Transverse colon (tissue), 4 donors: ENCODE data around the gene APBB1IP. TPM values are rescaled to one million over a fixed set of nuclear protein-coding genes. Genes with fewer than 3 reads are reported as not detected.

Source experiments
- DNase-seq: peaks from one replicate; pipeline ENCODE4 v3.0.0-alpha.2; 2019
- H3K27ac ChIP-seq, 4 donors: fragments of 200-600 bp; sonication (generic); 2 replicates each; pipeline ENCODE4 v1.5.1; 2016 to 2018; ENCODE audit warnings: inconsistent platforms in 4 of 4
- H3K27me3 ChIP-seq: fragments of 200-600 bp; sonication (generic); 2 replicates; pipeline ENCODE4 v1.5.1; 2017; ENCODE audit warnings: inconsistent platforms
- H3K36me3 ChIP-seq, 4 donors: fragments of 200-600 bp; sonication (generic); 2 replicates each; pipeline ENCODE4 v1.5.1; 2017 to 2019; ENCODE audit warnings: inconsistent platforms in 4 of 4
- H3K4me1 ChIP-seq, 4 donors: fragments of 200-600 bp; sonication (generic); 2 replicates each; pipeline ENCODE4 v1.5.1; 2017 to 2020; ENCODE audit warnings: inconsistent platforms in 4 of 4
- H3K4me3 ChIP-seq, 4 donors: fragments of 200-600 bp; sonication (generic); 1 replicate in 1 of 4; 2 replicates in 3 of 4; pipeline versions ENCODE4 v1.5.1 to v1.6.1; 2017 to 2019; ENCODE audit warnings: inconsistent platforms in 4 of 4
- H3K9me3 ChIP-seq, 2 donors: fragments of 200-600 bp; sonication (generic); 2 replicates each; pipeline ENCODE4 v1.5.1; 2017 to 2019; ENCODE audit warnings: inconsistent platforms in 2 of 2
- EP300 ChIP-seq: sonication (generic); formaldehyde crosslinking; IDR thresholded peaks from one replicate; pipeline ENCODE4 v1.6.1; 2017; ENCODE audit warnings: antibody characterized with exemption, low read depth
- POLR2A ChIP-seq: fragments of 450-650 bp; IDR thresholded peaks from one replicate; pipeline ENCODE4 v1.6.1; 2016; ENCODE audit warnings: antibody characterized with exemption, mild to moderate bottlenecking, moderate library complexity
- POLR2AphosphoS5 ChIP-seq, 3 donors: sonication (generic); formaldehyde crosslinking; IDR thresholded peaks; one replicate each; pipeline ENCODE4 v1.6.1; 2016; ENCODE audit warnings: antibody characterized with exemption in 3 of 3
- WGBS, 2 donors: methylation state at CpG; one replicate each; pipeline ENCODE4 v1.1.5; 2018; ENCODE audit warnings: low coverage in 1 of 2; 5-methylcytosine and 5-hydroxymethylcytosine counted together
- in situ Hi-C, 4 donors: fragments of 200-750 bp; cut with MboI; loops; one replicate each; pipeline versions ENCODE4 v1.15.0 to v1.15.1; 2017; ENCODE audit warnings: low sequenced_read_pairs in 3 of 4, low pct_ligation_motif_present in 1 of 4, low pct_unique_long_range_greater_than_20kb in 1 of 4
- intact Hi-C: fragments of 100-400 bp; cut with DNase I; formaldehyde crosslinking; loops from one replicate; pipeline ENCODE4 v1.15.1; 2023; ENCODE audit warnings: low total_unique reads
- total RNA-seq, 4 donors: library from RNA; depleted of rRNA; stranded (reverse); fragments of >200 nt; gene quantifications; one replicate each; pipeline ENCODE4 v1.1.0, GENCODE V29; 2016
- TF ChIP-seq, protein P1 (sequence below), 5 experiments: fragments of 200-600 bp in 3 of 5; fragments of 450-650 bp in 2 of 5; sonication (generic) in 3 of 5; IDR thresholded peaks; 1 replicate in 2 of 5; 2 replicates in 3 of 5; pipeline ENCODE4 v1.5.1; 2016 to 2017; ENCODE audit warnings: antibody characterized with exemption in 5 of 5, inconsistent platforms in 3 of 5, mild to moderate bottlenecking in 2 of 5, moderate library complexity in 1 of 5

The APBB1IP gene
- total RNA-seq, 4 donors from 2014 or later: 2.5 to 7.6 (median 6.4) TPM; not detected in 1

DNA sequence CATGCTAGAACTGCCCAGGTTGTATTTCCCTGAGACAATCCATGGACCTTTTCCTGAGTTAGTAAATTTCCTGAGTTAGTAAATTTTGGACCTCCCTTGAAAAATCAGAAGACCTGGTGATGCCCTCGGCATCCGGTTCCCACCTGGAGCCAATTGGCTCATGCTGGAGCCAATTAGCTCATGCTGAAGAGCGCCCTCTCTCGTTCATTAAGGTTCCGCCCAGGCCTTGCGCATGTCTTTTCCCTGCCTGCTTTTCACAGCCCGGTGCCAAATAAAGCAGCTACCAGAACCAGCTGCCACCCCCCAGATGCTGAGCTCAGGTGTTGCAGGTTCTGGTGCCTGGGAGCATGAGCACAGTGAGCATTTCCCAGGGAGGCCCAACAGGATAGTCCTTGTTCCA, 96.2 kb downstream of the APBB1IP start:
- H3K36me3 ChIP-seq: no peaks in the 10 kb centered on the region
- H3K4me3 ChIP-seq: no peak overlapping the region
- H3K27me3 ChIP-seq: no peaks in the 10 kb centered on the region
- no peak for DNase-seq
- no peaks in the 10 kb centered on the region for H3K4me1 ChIP-seq
- WGBS, 2 donors: 84% methylated on average over 7 of the region's 7 CpGs; no CpG with 5 or more reads in 1 of the 2 donors
- no peak overlapping the region for H3K27ac ChIP-seq
- in situ Hi-C loops (no loop called here), intact Hi-C loops (no loop called here)
- H3K9me3 ChIP-seq: no peaks in the 10 kb centered on the region
- no peak for TF ChIP-seq POLR2A
- TF ChIP-seq, protein P1, sequence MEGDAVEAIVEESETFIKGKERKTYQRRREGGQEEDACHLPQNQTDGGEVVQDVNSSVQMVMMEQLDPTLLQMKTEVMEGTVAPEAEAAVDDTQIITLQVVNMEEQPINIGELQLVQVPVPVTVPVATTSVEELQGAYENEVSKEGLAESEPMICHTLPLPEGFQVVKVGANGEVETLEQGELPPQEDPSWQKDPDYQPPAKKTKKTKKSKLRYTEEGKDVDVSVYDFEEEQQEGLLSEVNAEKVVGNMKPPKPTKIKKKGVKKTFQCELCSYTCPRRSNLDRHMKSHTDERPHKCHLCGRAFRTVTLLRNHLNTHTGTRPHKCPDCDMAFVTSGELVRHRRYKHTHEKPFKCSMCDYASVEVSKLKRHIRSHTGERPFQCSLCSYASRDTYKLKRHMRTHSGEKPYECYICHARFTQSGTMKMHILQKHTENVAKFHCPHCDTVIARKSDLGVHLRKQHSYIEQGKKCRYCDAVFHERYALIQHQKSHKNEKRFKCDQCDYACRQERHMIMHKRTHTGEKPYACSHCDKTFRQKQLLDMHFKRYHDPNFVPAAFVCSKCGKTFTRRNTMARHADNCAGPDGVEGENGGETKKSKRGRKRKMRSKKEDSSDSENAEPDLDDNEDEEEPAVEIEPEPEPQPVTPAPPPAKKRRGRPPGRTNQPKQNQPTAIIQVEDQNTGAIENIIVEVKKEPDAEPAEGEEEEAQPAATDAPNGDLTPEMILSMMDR (IDR thresholded peaks at IDR 0.05): no peak

DNA sequence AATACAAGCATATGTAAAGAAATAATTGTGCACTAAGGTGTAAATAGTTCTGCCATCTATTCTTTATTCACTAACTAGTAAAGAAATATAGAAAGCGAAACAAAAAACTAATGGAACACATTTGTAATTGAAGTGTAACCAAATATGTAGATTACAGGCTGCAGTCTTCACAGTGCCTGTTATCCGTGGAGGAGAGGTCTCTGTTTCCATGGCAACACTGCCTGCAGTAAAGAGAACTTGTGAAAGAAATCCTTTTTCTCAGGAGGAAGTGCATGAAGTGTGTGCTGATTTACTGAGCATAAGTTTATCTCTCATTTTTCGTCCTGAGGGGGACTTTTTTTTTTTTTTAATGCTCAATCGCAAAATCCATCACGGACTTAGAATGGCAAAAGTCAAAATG, 102.5 kb downstream of the APBB1IP start:
- intact Hi-C loops: no loop called here
- no peaks in the 10 kb centered on the region for H3K36me3 ChIP-seq
- H3K4me3 ChIP-seq: no peak overlapping the region
- TF ChIP-seq POLR2AphosphoS5 (IDR thresholded peaks at IDR 0.05): no peak
- TF ChIP-seq POLR2A: no peak
- TF ChIP-seq, protein P1 (IDR thresholded peaks at IDR 0.05): no peak
- no peak for TF ChIP-seq EP300
- no peak overlapping the region for H3K27ac ChIP-seq
- peaks cover 0 to 3% (median 0%) of the 10 kb centered on the region in 4 donors for H3K4me1 ChIP-seq
- in situ Hi-C loops: no loop called here
- H3K9me3 ChIP-seq: no peaks in the 10 kb centered on the region
- H3K27me3 ChIP-seq: no peaks in the 10 kb centered on the region
- 34 to 45% methylated on average over 5 of the region's 5 CpGs for WGBS, 2 donors
- no peak for DNase-seq

DNA sequence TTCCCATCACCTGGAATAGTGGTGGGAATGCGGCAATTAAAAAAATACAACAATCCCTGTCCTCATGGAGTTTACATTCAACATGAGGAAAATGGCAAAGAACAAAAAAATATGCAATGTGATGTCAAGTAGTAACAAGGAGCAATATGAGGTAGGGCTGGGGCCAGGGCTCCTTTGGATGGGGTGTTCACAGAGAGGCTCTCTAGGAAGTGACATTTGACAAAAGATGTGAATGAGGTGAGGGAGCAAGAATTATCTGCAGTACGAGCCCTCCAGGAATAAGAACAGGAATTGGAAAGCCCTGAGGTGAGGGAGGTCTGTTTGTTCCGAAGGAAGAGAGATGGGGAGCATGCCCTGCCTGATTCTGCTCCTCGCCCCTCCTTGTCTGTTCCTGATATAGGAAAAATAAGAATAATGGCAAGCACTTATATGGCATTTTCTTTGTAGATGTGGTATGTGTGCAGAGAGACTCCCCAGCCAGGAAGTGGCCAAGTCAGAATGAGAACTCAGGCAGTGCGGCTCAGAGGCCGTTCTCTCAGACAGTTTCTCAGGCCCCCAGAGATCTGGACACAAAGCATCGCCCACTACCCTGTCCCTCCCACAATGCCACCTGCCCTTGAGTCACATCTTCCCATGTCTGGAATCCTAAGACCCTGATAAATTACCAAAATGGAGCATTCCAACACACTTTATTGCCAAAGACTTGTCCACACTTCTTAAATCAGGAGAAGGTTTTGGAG, 105.6 kb downstream of the APBB1IP start:
- H3K9me3 ChIP-seq: no peaks in the 10 kb centered on the region
- no peak overlapping the region for H3K4me3 ChIP-seq
- peaks cover 0 to 3% (median 0%) of the 10 kb centered on the region in 4 donors for H3K4me1 ChIP-seq
- in situ Hi-C loops (no loop called here), intact Hi-C loops (no loop called here)
- H3K36me3 ChIP-seq: no peaks in the 10 kb centered on the region
- no peak for TF ChIP-seq EP300
- no peak for TF ChIP-seq POLR2A
- TF ChIP-seq, protein P1 (IDR thresholded peaks at IDR 0.05): no peak
- no peak for TF ChIP-seq POLR2AphosphoS5 (IDR thresholded peaks at IDR 0.05)
- DNase-seq: no peak
- no peaks in the 10 kb centered on the region for H3K27me3 ChIP-seq
- 66 to 83% methylated on average over 6 to 7 of the region's 7 CpGs for WGBS, 2 donors
- H3K27ac ChIP-seq: no peak overlapping the region

DNA sequence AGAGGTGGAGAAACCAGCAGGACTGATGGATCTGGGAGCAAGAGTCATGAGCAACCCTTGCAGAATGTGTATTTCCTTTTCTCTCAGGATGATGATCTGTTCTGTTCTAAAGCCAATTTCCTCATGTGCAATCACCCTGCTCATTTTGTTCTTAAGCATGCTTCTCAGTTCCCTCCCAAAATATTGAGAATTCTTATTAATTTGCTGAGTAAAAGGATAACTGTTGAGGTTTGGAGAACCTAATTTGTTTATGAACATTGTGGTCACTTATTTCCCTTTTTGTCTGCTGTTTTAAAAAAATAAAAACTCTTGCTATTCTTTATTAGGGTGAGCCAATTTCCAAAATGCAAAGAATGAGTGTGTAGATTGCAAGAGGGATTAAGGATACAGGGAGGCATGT, 106.8 kb downstream of the APBB1IP start:
- no peaks in the 10 kb centered on the region for H3K9me3 ChIP-seq
- intact Hi-C loops (no loop called here), in situ Hi-C loops (no loop called here)
- peaks cover 0 to 3% (median 0%) of the 10 kb centered on the region in 4 donors for H3K4me1 ChIP-seq
- TF ChIP-seq, protein P1 (IDR thresholded peaks at IDR 0.05): no peak
- TF ChIP-seq EP300 (no peak), POLR2A (no peak), POLR2AphosphoS5 (IDR thresholded peaks at IDR 0.05) (no peak)
- no peak overlapping the region for H3K4me3 ChIP-seq
- H3K27ac ChIP-seq: no peak overlapping the region
- H3K36me3 ChIP-seq: peaks cover 0 to 6% (median 0%) of the 10 kb centered on the region in 4 donors
- no peaks in the 10 kb centered on the region for H3K27me3 ChIP-seq
- no peak for DNase-seq
